ENCODE measurements around the gene THBS4. TPM values are rescaled to one million over a fixed set of nuclear protein-coding genes. Genes with fewer than 3 reads are reported as not detected.

THBS4 gene
- total RNA-seq, 4 donors from 2014 or later = 25.6 to 119 (median 30.6) TPM

DNA sequence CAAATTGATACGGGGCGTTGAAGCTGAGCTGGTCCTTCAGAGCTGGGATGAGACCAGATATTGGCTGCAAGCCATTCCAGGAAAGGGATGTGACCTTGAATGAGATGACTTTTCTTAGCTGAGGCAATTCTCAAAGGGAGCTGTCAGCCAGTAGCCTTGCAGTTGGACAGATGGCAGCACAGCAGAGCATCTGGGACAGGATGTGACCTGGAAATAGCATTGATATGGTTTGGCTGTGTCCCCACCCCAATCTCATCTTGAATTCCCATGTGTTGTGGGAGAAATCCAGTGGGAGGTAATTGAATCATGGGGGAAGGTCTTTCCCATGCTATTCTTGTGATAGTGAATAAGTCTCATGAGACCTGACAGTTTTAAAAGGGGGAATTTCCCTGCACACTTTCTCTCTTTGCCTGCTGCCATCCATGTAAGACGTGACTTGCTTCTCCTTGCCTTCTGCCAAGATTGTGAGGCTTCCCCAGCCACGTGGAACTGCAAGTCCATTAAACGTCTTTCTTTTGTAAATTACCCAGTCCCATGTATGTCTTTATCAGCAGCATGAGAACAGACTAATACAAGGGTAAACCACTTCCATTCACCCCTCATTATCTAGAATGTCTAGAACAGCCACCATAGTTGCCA, 24.3 kb upstream of the THBS4 start:
- Histone ChIP-seq H3K4me1 (no peaks in the 10 kb centered on the region), H3K36me3 (no peaks in the 10 kb centered on the region), H3K27me3 (no peaks in the 10 kb centered on the region), H3K4me3 (no peak overlapping the region), H3K9me3 (no peaks in the 10 kb centered on the region), H3K27ac (replicated peaks in 1 of 4) (no peak overlapping the region)
- intact Hi-C loops (cut with DNase I) = no loop called here
- WGBS = 86% methylated on average over 5 of the region's 5 CpGs
- DNase-seq (ENCODE audit: extremely low spot score) = no peak
- no peak for TF ChIP-seq EP300 (IDR thresholded peaks at IDR 0.05)
- TF ChIP-seq POLR2AphosphoS5 (IDR thresholded peaks at IDR 0.05) = no peak
- TF ChIP-seq POLR2A (IDR thresholded peaks at IDR 0.05; ENCODE audit: low read depth) = no peak
- TF ChIP-seq, protein P1, sequence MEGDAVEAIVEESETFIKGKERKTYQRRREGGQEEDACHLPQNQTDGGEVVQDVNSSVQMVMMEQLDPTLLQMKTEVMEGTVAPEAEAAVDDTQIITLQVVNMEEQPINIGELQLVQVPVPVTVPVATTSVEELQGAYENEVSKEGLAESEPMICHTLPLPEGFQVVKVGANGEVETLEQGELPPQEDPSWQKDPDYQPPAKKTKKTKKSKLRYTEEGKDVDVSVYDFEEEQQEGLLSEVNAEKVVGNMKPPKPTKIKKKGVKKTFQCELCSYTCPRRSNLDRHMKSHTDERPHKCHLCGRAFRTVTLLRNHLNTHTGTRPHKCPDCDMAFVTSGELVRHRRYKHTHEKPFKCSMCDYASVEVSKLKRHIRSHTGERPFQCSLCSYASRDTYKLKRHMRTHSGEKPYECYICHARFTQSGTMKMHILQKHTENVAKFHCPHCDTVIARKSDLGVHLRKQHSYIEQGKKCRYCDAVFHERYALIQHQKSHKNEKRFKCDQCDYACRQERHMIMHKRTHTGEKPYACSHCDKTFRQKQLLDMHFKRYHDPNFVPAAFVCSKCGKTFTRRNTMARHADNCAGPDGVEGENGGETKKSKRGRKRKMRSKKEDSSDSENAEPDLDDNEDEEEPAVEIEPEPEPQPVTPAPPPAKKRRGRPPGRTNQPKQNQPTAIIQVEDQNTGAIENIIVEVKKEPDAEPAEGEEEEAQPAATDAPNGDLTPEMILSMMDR (IDR thresholded peaks at IDR 0.05) = no peak

DNA sequence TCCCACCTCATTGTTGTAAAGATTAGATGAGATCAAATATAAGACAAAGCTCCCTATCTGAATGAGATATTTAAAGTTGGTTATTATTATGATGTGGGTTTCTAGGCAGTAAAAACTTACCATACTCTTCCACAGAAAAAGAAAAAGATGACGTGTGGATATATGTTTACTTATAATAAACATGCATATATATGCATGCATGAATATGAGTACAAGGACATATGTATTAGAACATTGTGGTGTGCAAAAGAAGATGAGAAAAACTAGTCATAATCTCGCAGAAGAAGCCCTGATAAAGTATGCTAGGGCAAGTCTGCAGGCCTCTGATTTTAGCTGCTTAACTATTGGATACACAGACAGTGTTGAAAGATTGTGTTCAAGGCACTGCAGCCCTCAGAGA, 10.1 kb upstream of the THBS4 start:
- whole genome bisulfite sequencing = 84% methylated on average over 2 of the region's 2 CpGs
- DNase-seq (ENCODE audit: extremely low spot score) = no peak
- no peak overlapping the region for H3K4me3 ChIP-seq

DNA sequence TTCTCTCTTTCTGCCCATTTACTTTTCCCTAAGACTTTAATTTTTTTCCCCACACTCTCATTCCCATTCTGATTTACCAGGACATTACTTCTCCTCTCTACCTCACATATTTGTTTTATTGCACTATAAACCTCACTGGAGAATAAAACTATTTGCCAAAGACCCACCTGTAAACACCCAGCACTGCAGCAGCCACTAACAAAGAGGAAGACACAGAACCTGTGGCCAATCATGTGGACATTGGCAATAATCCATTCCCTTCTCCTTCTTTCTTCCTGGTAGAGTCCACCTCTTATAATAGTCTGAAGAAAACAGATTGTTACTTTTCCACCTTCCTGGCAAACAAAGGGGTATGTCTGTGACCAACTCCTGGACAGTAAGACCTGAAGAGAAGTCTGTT, 8.3 kb upstream of the THBS4 start:
- Histone ChIP-seq H3K27me3 (peaks cover 0 to 8% (median 0%) of the 10 kb centered on the region in 4 donors), H3K4me3 (no peak overlapping the region), H3K4me1 (no peaks in the 10 kb centered on the region), H3K9me3 (peaks cover 0 to 3% (median 0%) of the 10 kb centered on the region in 4 donors), H3K27ac (replicated peaks in 1 of 4) (no peak overlapping the region), H3K36me3 (no peaks in the 10 kb centered on the region)
- no peak for DNase-seq (ENCODE audit: extremely low spot score)
- intact Hi-C loops (cut with DNase I) = no loop called here
- TF ChIP-seq POLR2AphosphoS5 (IDR thresholded peaks at IDR 0.05) (no peak), EP300 (IDR thresholded peaks at IDR 0.05) (no peak), POLR2A (IDR thresholded peaks at IDR 0.05; ENCODE audit: low read depth) (no peak)
- TF ChIP-seq, protein P1 (IDR thresholded peaks at IDR 0.05) = no peak

More for the DNA sequence above, 10.1 kb upstream of the THBS4 start:
- Histone ChIP-seq H3K27ac (replicated peaks in 1 of 4) (no peak overlapping the region), H3K4me1 (no peaks in the 10 kb centered on the region), H3K9me3 (peaks cover 0 to 3% (median 0%) of the 10 kb centered on the region in 4 donors), H3K27me3 (peaks cover 0 to 3% (median 0%) of the 10 kb centered on the region in 4 donors), H3K36me3 (no peaks in the 10 kb centered on the region)
- intact Hi-C loops (cut with DNase I) = no loop called here
- no peak for TF ChIP-seq EP300 (IDR thresholded peaks at IDR 0.05)
- TF ChIP-seq, protein P1 (IDR thresholded peaks at IDR 0.05) = no peak
- TF ChIP-seq POLR2AphosphoS5 (IDR thresholded peaks at IDR 0.05) = no peak
- no peak for TF ChIP-seq POLR2A (IDR thresholded peaks at IDR 0.05; ENCODE audit: low read depth)

DNA sequence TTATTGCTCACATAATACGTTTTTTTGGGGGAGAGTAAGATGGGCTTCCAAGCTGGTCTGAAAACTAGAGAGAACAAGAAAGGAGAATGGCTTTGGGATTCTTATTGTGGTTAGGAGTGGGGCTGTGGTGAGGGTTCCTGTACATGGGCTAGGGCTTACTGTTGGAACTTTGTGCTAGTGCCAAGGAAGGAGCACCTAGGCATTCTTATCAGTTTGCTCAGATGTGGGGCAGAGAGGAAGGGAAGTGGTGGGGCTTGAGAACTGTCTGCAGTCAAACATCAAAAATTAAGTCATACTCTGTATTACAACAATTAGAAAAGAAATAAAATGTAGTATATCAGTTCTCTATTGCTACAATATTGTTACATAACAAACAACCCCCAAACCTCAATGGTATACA, 4.0 kb upstream of the THBS4 start:
- Histone ChIP-seq H3K4me3 (no peak overlapping the region), H3K4me1 (peaks cover 0 to 13% (median 4%) of the 10 kb centered on the region in 4 donors), H3K9me3 (peaks cover 0 to 3% (median 0%) of the 10 kb centered on the region in 4 donors), H3K27me3 (peaks cover 0 to 46% (median 10%) of the 10 kb centered on the region in 4 donors), H3K27ac (replicated peaks in 1 of 4) (no peak overlapping the region), H3K36me3 (no peaks in the 10 kb centered on the region)
- intact Hi-C loops (cut with DNase I) = no loop called here
- 70% methylated on average over 1 of the region's 1 CpG for WGBS
- TF ChIP-seq, protein P1 (IDR thresholded peaks at IDR 0.05) = no peak
- TF ChIP-seq EP300 (IDR thresholded peaks at IDR 0.05) = no peak
- no peak for TF ChIP-seq POLR2AphosphoS5 (IDR thresholded peaks at IDR 0.05)
- TF ChIP-seq POLR2A (IDR thresholded peaks at IDR 0.05; ENCODE audit: low read depth) = no peak
- DNase-seq (ENCODE audit: extremely low spot score) = no peak

DNA sequence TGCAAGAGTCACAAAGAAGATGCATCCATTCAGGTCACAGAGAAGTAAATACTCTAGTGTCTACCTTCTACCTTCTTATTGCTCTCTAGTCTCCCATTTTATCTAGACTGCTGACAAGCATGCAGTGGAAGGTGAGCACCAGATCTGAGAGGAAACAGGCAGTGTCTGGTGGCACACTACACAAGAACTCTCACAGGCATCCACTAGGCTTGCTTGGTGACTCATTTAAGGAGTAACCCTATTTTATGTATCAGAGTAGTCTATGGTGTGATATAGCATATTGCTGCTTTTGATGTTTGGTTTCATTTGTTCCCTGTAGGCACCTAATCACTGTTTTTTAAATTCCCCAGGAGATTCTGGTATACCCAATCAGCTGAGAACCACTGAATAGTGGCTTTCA, 1.6 kb upstream of the THBS4 start:
- Histone ChIP-seq H3K27ac (replicated peaks in 1 of 4) (no peak overlapping the region), H3K4me1 (peaks cover 0 to 13% (median 4%) of the 10 kb centered on the region in 4 donors), H3K36me3 (no peaks in the 10 kb centered on the region), H3K27me3 (peaks cover 0 to 58% (median 16%) of the 10 kb centered on the region in 4 donors), H3K4me3 (no peak overlapping the region), H3K9me3 (no peaks in the 10 kb centered on the region)
- intact Hi-C loops (cut with DNase I) = no loop called here
- TF ChIP-seq EP300 (IDR thresholded peaks at IDR 0.05) (no peak), POLR2AphosphoS5 (IDR thresholded peaks at IDR 0.05) (no peak), POLR2A (IDR thresholded peaks at IDR 0.05; ENCODE audit: low read depth) (no peak)
- TF ChIP-seq, protein P1 (IDR thresholded peaks at IDR 0.05) = no peak
- DNase-seq (ENCODE audit: extremely low spot score) = no peak
